ENCODE measurements around the gene NMT1. TPM values are rescaled to one million over a fixed set of nuclear protein-coding genes. Genes with fewer than 3 reads are reported as not detected.

The NMT1 gene
- total RNA-seq, 1 experiment from 2014 or later, result 89.7 TPM

DNA sequence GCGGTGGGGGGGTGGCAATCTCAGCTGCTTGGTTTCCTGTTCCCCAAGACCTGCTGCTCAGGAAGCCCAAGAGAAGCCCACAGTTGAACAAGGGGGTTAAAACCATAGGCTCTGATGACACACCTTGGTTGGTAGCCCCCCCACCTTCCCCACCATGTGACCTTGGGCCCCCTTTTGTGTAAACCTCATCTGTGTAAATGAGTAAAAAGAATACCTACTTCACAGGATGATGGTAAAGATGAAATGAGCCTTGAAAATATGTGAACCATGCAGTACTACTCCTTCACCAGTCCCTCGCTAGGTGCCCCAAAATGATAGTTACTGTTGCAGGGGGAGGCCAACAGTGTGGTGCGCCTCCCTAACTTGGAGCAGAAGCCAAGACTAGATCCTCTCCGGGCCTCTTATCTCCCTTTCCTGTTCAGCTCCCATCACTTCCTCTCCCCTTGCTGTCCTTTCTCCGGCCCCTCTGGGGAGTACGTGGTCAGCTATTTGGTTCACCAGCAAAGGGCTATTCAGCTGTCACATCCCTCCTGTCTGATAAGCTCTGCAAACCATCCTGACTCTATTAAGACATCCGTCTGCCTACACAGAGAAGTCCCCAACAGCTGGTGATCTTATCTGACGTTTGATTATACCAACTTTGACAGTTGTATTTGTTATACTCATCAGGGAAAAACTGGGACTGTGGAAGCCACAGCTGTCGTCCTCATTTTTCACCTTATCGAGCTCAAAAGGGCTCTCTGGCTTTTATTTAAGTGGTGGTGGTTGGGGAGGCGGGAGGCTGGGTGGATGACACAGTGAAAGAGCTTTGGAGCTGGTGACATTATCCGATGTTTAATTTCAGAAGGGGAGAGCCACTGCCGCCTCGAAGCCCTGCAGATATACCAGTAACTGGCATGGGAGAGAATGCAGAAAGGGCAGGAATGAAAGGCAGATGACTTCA, 29.6 kb upstream of the NMT1 start:
- DNase-seq (ENCODE audit: unreplicated experiment), result no peak
- H3K4me3 Mint-ChIP-seq (ENCODE audit: unreplicated experiment), result no peak overlapping the region
- no peaks in the 10 kb centered on the region for H3K27me3 Mint-ChIP-seq (ENCODE audit: insufficient read depth, unreplicated experiment)
- ChIA-PET POLR2A (interaction anchor here (1.0 to 1.7 kb wide), 2 partner anchors 62 to 110 kb away, joined by 3 to 4 read pairs; no protein-coding TSS in a partner anchor), CTCF (interaction anchor here (0.6 to 1.7 kb wide), 6 partner anchors 9 to 139 kb away, joined by 3 to 10 read pairs (median 4); no protein-coding TSS in a partner anchor)
- peaks cover 55% of the 10 kb centered on the region for H3K36me3 Mint-ChIP-seq (ENCODE audit: insufficient read depth, unreplicated experiment)
- no peak overlapping the region for H3K27ac Mint-ChIP-seq (ENCODE audit: low read depth, unreplicated experiment)
- H3K9me3 Mint-ChIP-seq (ENCODE audit: unreplicated experiment), result no peaks in the 10 kb centered on the region
- no peaks in the 10 kb centered on the region for H3K4me1 Mint-ChIP-seq (ENCODE audit: insufficient read depth, unreplicated experiment)
- no TSS peak for BruUV-seq (replicated peaks)
- TF ChIP-seq, protein P1, sequence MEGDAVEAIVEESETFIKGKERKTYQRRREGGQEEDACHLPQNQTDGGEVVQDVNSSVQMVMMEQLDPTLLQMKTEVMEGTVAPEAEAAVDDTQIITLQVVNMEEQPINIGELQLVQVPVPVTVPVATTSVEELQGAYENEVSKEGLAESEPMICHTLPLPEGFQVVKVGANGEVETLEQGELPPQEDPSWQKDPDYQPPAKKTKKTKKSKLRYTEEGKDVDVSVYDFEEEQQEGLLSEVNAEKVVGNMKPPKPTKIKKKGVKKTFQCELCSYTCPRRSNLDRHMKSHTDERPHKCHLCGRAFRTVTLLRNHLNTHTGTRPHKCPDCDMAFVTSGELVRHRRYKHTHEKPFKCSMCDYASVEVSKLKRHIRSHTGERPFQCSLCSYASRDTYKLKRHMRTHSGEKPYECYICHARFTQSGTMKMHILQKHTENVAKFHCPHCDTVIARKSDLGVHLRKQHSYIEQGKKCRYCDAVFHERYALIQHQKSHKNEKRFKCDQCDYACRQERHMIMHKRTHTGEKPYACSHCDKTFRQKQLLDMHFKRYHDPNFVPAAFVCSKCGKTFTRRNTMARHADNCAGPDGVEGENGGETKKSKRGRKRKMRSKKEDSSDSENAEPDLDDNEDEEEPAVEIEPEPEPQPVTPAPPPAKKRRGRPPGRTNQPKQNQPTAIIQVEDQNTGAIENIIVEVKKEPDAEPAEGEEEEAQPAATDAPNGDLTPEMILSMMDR (IDR thresholded peaks at IDR 0.05; ENCODE audit: unreplicated experiment), result no peak
- intact Hi-C loops (cut with micrococcal nuclease), result no loop called here

DNA sequence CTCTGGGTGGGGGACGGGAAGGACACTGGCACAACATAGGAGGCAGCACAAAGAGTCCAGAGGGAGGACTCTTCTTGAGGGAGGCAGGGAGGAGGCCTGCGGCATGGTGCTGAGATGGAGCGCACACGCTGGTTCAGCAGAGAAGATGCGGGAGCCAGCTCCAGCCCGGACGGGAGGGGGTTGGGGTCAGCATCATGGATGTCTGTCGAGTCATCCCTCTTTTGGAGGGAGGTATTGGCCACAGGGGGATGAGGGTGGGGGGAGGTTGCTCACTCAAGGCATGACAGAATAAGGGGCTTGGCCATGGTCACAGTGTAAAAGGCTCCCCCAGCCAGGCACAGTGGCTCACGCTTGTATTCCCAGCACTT, 29.0 kb upstream of the NMT1 start:
- Mint-ChIP-seq H3K4me1 (ENCODE audit: insufficient read depth, unreplicated experiment) (no peaks in the 10 kb centered on the region), H3K4me3 (ENCODE audit: unreplicated experiment) (no peak overlapping the region), H3K27ac (ENCODE audit: low read depth, unreplicated experiment) (no peak overlapping the region), H3K36me3 (ENCODE audit: insufficient read depth, unreplicated experiment) (peaks cover 49% of the 10 kb centered on the region), H3K27me3 (ENCODE audit: insufficient read depth, unreplicated experiment) (no peaks in the 10 kb centered on the region), H3K9me3 (ENCODE audit: unreplicated experiment) (no peaks in the 10 kb centered on the region)
- ChIA-PET POLR2A (interaction anchor here (1.0 to 1.7 kb wide), 2 partner anchors 62 to 111 kb away, joined by 3 to 4 read pairs; no protein-coding TSS in a partner anchor), CTCF (interaction anchor here (0.5 to 1.6 kb wide), 5 partner anchors 10 to 140 kb away, joined by 3 to 10 read pairs (median 3); no protein-coding TSS in a partner anchor)
- BruUV-seq (replicated peaks), result no TSS peak
- no peak for DNase-seq (ENCODE audit: unreplicated experiment)
- TF ChIP-seq, protein P1 (IDR thresholded peaks at IDR 0.05; ENCODE audit: unreplicated experiment), result no peak
- intact Hi-C loops (cut with micrococcal nuclease), result no loop called here

DNA sequence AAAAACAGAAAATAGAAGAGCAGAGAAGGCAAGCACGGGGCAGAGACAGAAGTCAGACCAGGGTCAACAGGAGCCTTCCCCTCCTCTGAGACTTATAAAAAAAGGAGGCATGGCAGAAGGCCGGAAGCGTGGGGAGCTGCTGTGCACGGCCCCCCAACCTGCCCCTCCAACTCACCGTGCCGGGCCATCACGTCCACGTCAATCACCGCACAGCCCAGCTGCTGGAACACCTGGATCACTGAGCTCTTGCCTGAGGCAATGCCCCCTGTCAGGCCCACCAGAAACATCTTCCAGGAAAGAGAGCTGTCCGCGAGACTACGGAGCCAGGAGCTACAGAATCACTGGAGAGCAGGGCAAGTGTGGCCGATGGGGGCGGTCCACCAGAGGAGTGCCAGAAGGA, 26.5 kb upstream of the NMT1 start:
- peaks cover 42% of the 10 kb centered on the region for H3K36me3 Mint-ChIP-seq (ENCODE audit: insufficient read depth, unreplicated experiment)
- no peak for DNase-seq (ENCODE audit: unreplicated experiment)
- no peak overlapping the region for H3K4me3 Mint-ChIP-seq (ENCODE audit: unreplicated experiment)
- no TSS peak for BruUV-seq (replicated peaks)
- H3K27ac Mint-ChIP-seq (ENCODE audit: low read depth, unreplicated experiment), result no peak overlapping the region
- H3K4me1 Mint-ChIP-seq (ENCODE audit: insufficient read depth, unreplicated experiment), result no peaks in the 10 kb centered on the region
- ChIA-PET POLR2A (interaction anchor here (2.0 kb wide), 1 partner anchor 9 kb away, joined by 8 read pairs; no protein-coding TSS in a partner anchor), CTCF (interaction anchor here (0.6 to 3.8 kb wide), 5 partner anchors 13 to 867 kb away, joined by 3 to 22 read pairs (median 6); partner anchors contain the start of gene ACBD4)
- no peaks in the 10 kb centered on the region for H3K27me3 Mint-ChIP-seq (ENCODE audit: insufficient read depth, unreplicated experiment)
- no peaks in the 10 kb centered on the region for H3K9me3 Mint-ChIP-seq (ENCODE audit: unreplicated experiment)
- TF ChIP-seq, protein P1 (IDR thresholded peaks at IDR 0.05; ENCODE audit: unreplicated experiment), result no peak
- intact Hi-C loops (cut with micrococcal nuclease), result no loop called here

DNA sequence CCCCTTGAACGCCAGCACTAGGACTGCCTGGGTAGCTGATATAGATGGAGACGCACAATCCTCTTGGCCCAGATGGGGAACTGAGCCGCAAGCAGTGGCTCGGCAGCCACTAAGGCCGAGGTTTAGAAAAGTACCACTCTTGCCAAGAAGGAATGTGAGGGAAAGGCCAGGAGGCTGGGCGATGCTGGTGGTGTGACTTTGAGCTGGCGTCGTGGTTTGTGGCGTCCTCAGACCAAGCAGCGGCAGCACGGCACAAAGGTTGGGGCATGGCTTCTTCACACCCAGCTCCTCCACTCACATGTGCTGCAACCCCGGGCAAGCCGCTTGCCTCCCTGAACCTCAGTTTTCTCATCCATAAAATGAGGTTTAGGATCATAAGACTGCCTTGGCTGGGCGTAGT, 25.3 kb upstream of the NMT1 start:
- H3K27ac Mint-ChIP-seq (ENCODE audit: low read depth, unreplicated experiment), result no peak overlapping the region
- ChIA-PET POLR2A (no interaction called here), CTCF (interaction anchor here (2.4 to 3.8 kb wide), 2 partner anchors 14 to 99 kb away, joined by 7 to 22 read pairs; partner anchors contain the start of gene ACBD4)
- intact Hi-C loops (cut with micrococcal nuclease), result no loop called here
- H3K27me3 Mint-ChIP-seq (ENCODE audit: insufficient read depth, unreplicated experiment), result no peaks in the 10 kb centered on the region
- no peaks in the 10 kb centered on the region for H3K4me1 Mint-ChIP-seq (ENCODE audit: insufficient read depth, unreplicated experiment)
- no peak for DNase-seq (ENCODE audit: unreplicated experiment)
- peaks cover 35% of the 10 kb centered on the region for H3K36me3 Mint-ChIP-seq (ENCODE audit: insufficient read depth, unreplicated experiment)
- H3K9me3 Mint-ChIP-seq (ENCODE audit: unreplicated experiment), result no peaks in the 10 kb centered on the region
- no peak overlapping the region for H3K4me3 Mint-ChIP-seq (ENCODE audit: unreplicated experiment)
- BruUV-seq (replicated peaks), result no TSS peak
- TF ChIP-seq, protein P1 (IDR thresholded peaks at IDR 0.05; ENCODE audit: unreplicated experiment), result no peak
